K562 (cell line): Measurements from ENCODE around the gene ZSCAN21. TPM values are rescaled to one million over a fixed set of nuclear protein-coding genes. Genes with fewer than 3 reads are reported as not detected.

ENCODE experiments used
- CTBP1 ChIP-seq: fragments of 450-650 bp; IDR thresholded peaks from 2 replicates; pipeline ENCODE4 v1.6.1; 2016; ENCODE audit warnings: borderline replicate concordance
- EP300 ChIP-seq: IDR thresholded peaks from 2 replicates; pipeline ENCODE4 v1.6.1; 2012; ENCODE audit warnings: low read length, improper control_type of control experiment
- GTF2E2 ChIP-seq: fragments of 200-800 bp; sonication (Bioruptor generic); IDR thresholded peaks from 2 replicates; pipeline ENCODE4 v1.6.1; 2016; ENCODE audit warnings: missing genetic modification characterization, missing compliant biosample characterization
- MEIS2 ChIP-seq: fragments of 450-650 bp; IDR thresholded peaks from 2 replicates; pipeline ENCODE4 v1.6.1; 2014; ENCODE audit warnings: mild to moderate bottlenecking; ENCODE audit not compliant: partially characterized antibody
- PBX2 ChIP-seq, 2 experiments: IDR thresholded peaks in 1 of 2; conservative IDR thresholded peaks in 1 of 2; 2 replicates each; pipeline ENCODE4 v1.6.1; 2016; ENCODE audit warnings: low read depth in 2 of 2, mild to moderate bottlenecking in 1 of 2, missing compliant biosample characterization in 1 of 2, missing genetic modification characterization in 1 of 2, moderate library complexity in 1 of 2
- UBTF ChIP-seq, 2 experiments: IDR thresholded peaks; 2 replicates each; pipeline ENCODE4 v1.6.1; 2012; ENCODE audit warnings: improper control_type of control experiment in 2 of 2, low read depth in 2 of 2, low read length in 2 of 2, borderline replicate concordance in 1 of 2
- ZBTB33 ChIP-seq: sonication (generic); formaldehyde crosslinking; IDR thresholded peaks from 2 replicates; pipeline ENCODE4 v1.8.1; 2023; ENCODE audit warnings: mild to moderate bottlenecking, missing genetic modification reagents
- ZBTB8A ChIP-seq: fragments of 450-650 bp; IDR thresholded peaks from 2 replicates; pipeline ENCODE4 v1.6.1; 2018; ENCODE audit warnings: mild to moderate bottlenecking, moderate library complexity; ENCODE audit not compliant: partially characterized antibody
- ZNF133 ChIP-seq: fragments of 250-450 bp; sonication (Bioruptor Pico); IDR thresholded peaks from 2 replicates; pipeline ENCODE4 v1.4.0; 2020; ENCODE audit warnings: mild to moderate bottlenecking
- ZNF695 ChIP-seq: fragments of 450-650 bp; formaldehyde crosslinking; IDR thresholded peaks from 2 replicates; pipeline ENCODE4 v1.4.0; 2020; ENCODE audit warnings: mild to moderate bottlenecking, moderate library complexity
- ZNF785 ChIP-seq: fragments of 250-450 bp; sonication (Bioruptor Pico); IDR thresholded peaks from 2 replicates; pipeline ENCODE4 v1.4.0; 2020; ENCODE audit warnings: mild to moderate bottlenecking
- polyA plus RNA-seq, 8 experiments: library from polyadenylated mRNA; depleted of rRNA in 4 of 8; stranded (reverse) in 5 of 8; unstranded in 3 of 8; fragments of >200 nt; fragmentation: Nextera tagmentation in 2 of 8; fragmentation: Illumina TruSeq in 1 of 8; extraction: Ambion mirVana in 2 of 8; extraction: Trizol in 1 of 8; gene quantifications; 2 replicates each; pipeline versions ENCODE4 v1.2.1 to v1.2.3, GENCODE V29; 2011 to 2014; ENCODE audit warnings: inconsistent platforms in 1 of 8, missing spikeins in 1 of 8
- total RNA-seq, 7 experiments: library from RNA; depleted of rRNA in 6 of 7; stranded (reverse); fragments of >200 nt in 6 of 7; fragmentation: Illumina TruSeq in 2 of 7; extraction: Trizol in 2 of 7; gene quantifications; 2 replicates each; pipeline versions ENCODE4 v1.2.1 to v1.2.3, GENCODE V29; 2011 to 2021; ENCODE audit warnings: low replicate concordance in 1 of 7
- TF ChIP-seq, protein P1 (sequence below): fragments of 200-400 bp; formaldehyde crosslinking; IDR thresholded peaks from 2 replicates; pipeline ENCODE4 v1.6.1; 2017; ENCODE audit warnings: mild to moderate bottlenecking, low read depth, low read length, moderate library complexity
- TF ChIP-seq, protein P2 (sequence below): fragments of 250-450 bp; sonication (Bioruptor Pico); IDR thresholded peaks from 2 replicates; pipeline ENCODE4 v1.4.0; 2020; ENCODE audit warnings: mild to moderate bottlenecking, moderate library complexity, borderline replicate concordance

Gene ZSCAN21
- total and polyA plus RNA-seq, 9 of the 15 experiments (the other 6 are each of a cell fraction or from before 2014, with no cell fraction given): 5.9 to 15.5 (median 13.2) TPM

DNA sequence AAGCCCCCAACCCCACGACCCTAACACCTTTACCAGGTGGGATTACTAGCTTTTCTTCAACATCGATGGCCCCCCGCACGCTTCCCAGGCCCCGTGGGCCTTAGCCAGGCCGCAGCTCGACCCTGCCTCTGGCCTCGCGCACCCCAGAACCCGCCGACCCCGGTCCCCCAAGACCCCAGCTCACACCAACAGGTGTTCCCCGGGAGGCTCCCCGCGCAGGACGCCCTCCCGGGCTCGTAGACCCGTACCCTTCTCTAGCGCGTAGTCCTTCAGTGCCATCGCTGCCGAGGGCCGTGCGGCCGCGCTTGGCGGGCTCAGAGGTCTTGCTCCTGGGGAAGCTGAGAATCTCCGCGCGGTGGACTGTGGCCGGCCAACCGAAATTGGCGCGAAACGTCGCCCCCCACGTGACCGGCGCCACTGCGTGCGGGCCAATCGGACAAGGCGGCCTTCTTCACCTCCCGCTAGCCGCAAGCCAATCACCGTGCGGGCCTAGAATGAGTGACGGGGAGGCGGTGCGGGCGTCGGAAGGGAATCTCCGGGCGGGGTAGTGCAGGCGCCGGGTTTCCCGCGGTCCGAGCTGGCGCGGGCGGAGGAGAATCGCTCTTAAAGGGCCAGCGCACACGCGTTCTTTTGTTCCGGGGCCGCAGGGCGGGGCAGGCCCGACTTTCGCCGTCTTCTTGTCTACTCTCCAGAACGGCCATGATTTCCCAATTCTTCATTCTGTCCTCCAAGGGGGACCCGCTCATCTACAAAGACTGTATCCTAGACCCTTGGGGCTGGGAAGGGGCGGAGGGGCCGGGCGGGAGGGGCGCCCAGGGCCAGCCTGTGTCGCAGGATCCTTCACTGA, 51.7 kb downstream of the ZSCAN21 start, which contains the start of the genes AP4M1 and MCM7 (continued):
- TF ChIP-seq, protein P1, sequence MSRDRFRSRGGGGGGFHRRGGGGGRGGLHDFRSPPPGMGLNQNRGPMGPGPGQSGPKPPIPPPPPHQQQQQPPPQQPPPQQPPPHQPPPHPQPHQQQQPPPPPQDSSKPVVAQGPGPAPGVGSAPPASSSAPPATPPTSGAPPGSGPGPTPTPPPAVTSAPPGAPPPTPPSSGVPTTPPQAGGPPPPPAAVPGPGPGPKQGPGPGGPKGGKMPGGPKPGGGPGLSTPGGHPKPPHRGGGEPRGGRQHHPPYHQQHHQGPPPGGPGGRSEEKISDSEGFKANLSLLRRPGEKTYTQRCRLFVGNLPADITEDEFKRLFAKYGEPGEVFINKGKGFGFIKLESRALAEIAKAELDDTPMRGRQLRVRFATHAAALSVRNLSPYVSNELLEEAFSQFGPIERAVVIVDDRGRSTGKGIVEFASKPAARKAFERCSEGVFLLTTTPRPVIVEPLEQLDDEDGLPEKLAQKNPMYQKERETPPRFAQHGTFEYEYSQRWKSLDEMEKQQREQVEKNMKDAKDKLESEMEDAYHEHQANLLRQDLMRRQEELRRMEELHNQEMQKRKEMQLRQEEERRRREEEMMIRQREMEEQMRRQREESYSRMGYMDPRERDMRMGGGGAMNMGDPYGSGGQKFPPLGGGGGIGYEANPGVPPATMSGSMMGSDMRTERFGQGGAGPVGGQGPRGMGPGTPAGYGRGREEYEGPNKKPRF: no peak
- TF ChIP-seq ZBTB8A (no peak), ZNF785 (CRISPR knock-in tag) (no peak), ZBTB33 (CRISPR knock-in tag) (peak; percentile 61; the same call in 1 of the 2 replicates), MEIS2 (peak; percentile 75), ZNF695 (CRISPR knock-in tag) (no peak), ZNF133 (CRISPR knock-in tag) (no peak), EP300 (peak; percentile 15), CTBP1 (peak; percentile 87), PBX2 (CRISPR knock-in tag; IDR thresholded peaks at IDR 0.05; ENCODE audit: low read depth) (peak; percentile 98), PBX2 (tag; conservative IDR thresholded peaks at IDR 0.05; ENCODE audit: low read depth) (peak; percentile 98), GTF2E2 (tag) (peak; percentile 89; the same call in 1 of the 2 replicates), UBTF (IDR thresholded peaks at IDR 0.05; ENCODE audit: borderline replicate concordance in 1 of 2, low read depth in 2 of 2, low read length in 2 of 2) (no peak; a peak in 1 of 4 replicates)
- TF ChIP-seq, protein P2, sequence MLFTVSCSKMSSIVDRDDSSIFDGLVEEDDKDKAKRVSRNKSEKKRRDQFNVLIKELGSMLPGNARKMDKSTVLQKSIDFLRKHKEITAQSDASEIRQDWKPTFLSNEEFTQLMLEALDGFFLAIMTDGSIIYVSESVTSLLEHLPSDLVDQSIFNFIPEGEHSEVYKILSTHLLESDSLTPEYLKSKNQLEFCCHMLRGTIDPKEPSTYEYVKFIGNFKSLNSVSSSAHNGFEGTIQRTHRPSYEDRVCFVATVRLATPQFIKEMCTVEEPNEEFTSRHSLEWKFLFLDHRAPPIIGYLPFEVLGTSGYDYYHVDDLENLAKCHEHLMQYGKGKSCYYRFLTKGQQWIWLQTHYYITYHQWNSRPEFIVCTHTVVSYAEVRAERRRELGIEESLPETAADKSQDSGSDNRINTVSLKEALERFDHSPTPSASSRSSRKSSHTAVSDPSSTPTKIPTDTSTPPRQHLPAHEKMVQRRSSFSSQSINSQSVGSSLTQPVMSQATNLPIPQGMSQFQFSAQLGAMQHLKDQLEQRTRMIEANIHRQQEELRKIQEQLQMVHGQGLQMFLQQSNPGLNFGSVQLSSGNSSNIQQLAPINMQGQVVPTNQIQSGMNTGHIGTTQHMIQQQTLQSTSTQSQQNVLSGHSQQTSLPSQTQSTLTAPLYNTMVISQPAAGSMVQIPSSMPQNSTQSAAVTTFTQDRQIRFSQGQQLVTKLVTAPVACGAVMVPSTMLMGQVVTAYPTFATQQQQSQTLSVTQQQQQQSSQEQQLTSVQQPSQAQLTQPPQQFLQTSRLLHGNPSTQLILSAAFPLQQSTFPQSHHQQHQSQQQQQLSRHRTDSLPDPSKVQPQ: no peak
